Effector memory CD4-positive, alpha-beta T cell (primary cell): ENCODE data around the gene SNTG2.

Source experiments
- DNase-seq, 3 donors: peaks; one replicate each; pipeline ENCODE4 v3.0.0-alpha.2; 2020
- H3K27ac ChIP-seq: 2 replicates; pipeline ENCODE4 v1.7.0; 2013; ENCODE audit warnings: mild to moderate bottlenecking, low read length, moderate library complexity; ENCODE audit not compliant: insufficient read depth, poor library complexity, severe bottlenecking
- H3K27me3 ChIP-seq: replicated peaks from 2 replicates; pipeline ENCODE4 v1.7.0; 2013; ENCODE audit warnings: mild to moderate bottlenecking, low read length; ENCODE audit not compliant: insufficient read depth, control insufficient read depth, poor library complexity, severe bottlenecking
- H3K36me3 ChIP-seq: 2 replicates; pipeline ENCODE4 v1.7.0; 2013; ENCODE audit warnings: mild to moderate bottlenecking, low read length, moderate library complexity; ENCODE audit not compliant: control insufficient read depth, insufficient read depth
- H3K4me1 ChIP-seq: 2 replicates; pipeline ENCODE4 v1.7.0; 2013; ENCODE audit warnings: low read length, mild to moderate bottlenecking; ENCODE audit not compliant: control insufficient read depth, insufficient read depth, poor library complexity, severe bottlenecking
- H3K4me3 ChIP-seq: 2 replicates; pipeline ENCODE4 v1.7.0; 2013; ENCODE audit warnings: low read length, low read depth, mild to moderate bottlenecking; ENCODE audit not compliant: insufficient read depth, poor library complexity, severe bottlenecking
- H3K9me3 ChIP-seq: 2 replicates; pipeline ENCODE4 v1.7.0; 2013; ENCODE audit warnings: mild to moderate bottlenecking, low read length, moderate library complexity; ENCODE audit not compliant: control insufficient read depth

Gene SNTG2

DNA sequence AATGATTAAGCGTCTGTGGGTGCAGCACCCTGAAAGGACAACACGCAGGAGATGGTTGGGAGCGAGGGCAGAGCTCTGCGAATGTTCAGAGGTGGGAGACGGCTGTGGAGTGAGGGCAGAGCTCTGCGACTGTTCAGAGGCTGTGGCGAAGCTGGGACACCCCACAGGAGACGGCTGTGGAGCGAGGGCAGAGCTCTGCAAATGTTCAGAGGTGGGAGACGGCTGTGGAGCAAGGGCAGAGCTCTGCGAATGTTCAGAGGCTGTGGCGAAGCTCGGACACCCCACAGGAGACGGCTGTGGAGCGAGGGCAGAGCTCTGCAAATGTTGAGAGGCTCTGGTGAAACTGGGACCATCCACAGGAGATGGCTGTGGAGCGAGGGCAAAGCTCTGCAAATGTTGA, 40.0 kb upstream of the SNTG2 start:
- Histone ChIP-seq H3K27me3 (no peaks in the 10 kb centered on the region), H3K4me3 (no peak overlapping the region), H3K27ac (no peak overlapping the region), H3K4me1 (no peaks in the 10 kb centered on the region), H3K36me3 (no peaks in the 10 kb centered on the region), H3K9me3 (no peaks in the 10 kb centered on the region)
- no peak for DNase-seq

DNA sequence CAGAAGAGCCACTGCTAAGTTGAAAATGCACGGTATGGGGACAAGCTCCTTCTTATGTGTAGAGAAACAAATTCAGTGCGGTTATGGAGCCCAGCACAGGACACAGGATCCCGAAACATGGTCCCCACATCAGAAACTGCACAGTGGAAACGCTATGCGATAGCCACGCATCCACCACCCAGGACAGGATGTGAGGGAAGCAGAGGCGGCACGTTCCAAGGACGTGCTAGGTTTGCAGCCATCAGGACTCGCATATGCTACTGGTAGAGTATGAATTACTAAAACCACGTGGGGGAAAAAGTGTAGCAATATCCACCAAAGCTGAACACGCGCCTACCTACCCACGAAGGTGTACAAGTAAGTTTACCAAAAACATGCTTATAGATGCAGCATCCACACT, 34.7 kb upstream of the SNTG2 start:
- Histone ChIP-seq H3K9me3 (no peaks in the 10 kb centered on the region), H3K36me3 (no peaks in the 10 kb centered on the region), H3K4me3 (no peak overlapping the region), H3K27ac (no peak overlapping the region), H3K4me1 (no peaks in the 10 kb centered on the region), H3K27me3 (no peaks in the 10 kb centered on the region)
- DNase-seq, result no peak

DNA sequence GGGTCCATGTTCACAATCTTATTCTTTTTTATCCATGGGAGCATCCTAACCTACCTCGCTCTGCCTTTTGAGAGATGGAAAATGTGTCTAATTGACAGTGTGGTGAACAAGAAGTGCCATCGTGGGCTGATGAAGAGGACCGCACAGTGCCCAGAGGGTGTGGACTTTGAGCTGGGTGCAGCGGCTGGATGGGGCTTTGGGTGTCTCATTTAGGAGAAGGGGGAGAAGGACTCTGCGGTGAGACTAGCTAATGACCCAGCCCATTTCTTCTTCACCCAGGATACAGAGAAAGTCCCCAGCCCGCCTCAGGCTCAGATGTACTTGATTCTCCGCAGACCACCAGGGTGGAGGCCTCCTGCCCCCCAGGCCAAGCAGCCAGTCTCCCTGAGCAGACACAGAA, 33.7 kb upstream of the SNTG2 start:
- Histone ChIP-seq H3K36me3 (no peaks in the 10 kb centered on the region), H3K4me1 (no peaks in the 10 kb centered on the region), H3K9me3 (no peaks in the 10 kb centered on the region), H3K27ac (no peak overlapping the region), H3K4me3 (no peak overlapping the region), H3K27me3 (no peaks in the 10 kb centered on the region)
- DNase-seq, result no peak

DNA sequence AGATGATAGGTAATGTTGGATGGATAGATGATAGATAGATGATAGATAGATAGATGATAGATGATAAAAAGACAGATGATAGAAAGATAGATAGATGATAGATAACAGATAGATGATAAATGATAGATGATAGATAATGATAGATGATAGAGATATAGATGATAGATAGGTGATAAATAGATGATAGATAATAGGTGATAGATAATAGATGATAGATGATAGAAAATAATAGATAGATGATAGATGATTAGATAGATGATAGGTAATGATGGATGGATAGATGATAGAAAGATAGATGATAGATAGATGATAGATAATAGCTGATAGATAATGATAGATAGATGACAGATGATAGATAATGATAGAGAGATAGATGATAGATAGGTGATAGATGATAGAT, 31.0 kb upstream of the SNTG2 start:
- H3K9me3 ChIP-seq, result no peaks in the 10 kb centered on the region
- no peaks in the 10 kb centered on the region for H3K27me3 ChIP-seq
- H3K27ac ChIP-seq, result no peak overlapping the region
- H3K4me1 ChIP-seq, result no peaks in the 10 kb centered on the region
- DNase-seq, result no peak
- H3K36me3 ChIP-seq, result no peaks in the 10 kb centered on the region
- H3K4me3 ChIP-seq, result no peak overlapping the region

DNA sequence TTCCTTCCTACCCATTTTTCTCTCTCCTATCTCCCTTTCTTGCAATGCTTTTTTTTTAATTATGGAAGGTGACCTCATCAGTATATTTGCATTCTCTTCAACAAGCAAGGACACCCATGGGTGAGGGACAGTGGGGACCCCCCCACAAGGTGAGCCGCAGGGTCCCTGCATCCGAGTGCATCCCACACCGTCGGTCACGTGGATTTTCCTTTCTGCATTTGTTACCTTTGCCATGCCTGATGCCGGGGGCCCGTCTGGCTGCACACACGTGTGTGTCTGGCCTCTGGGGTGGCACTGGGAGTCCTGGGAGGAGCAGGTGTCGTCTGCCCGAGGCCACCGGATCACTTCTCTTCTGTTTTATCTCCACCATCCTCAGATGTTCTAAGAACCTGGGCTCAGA, 30.1 kb upstream of the SNTG2 start:
- H3K4me1 ChIP-seq, result no peaks in the 10 kb centered on the region
- no peaks in the 10 kb centered on the region for H3K9me3 ChIP-seq
- no peaks in the 10 kb centered on the region for H3K27me3 ChIP-seq
- no peak overlapping the region for H3K4me3 ChIP-seq
- H3K36me3 ChIP-seq, result no peaks in the 10 kb centered on the region
- no peak for DNase-seq
- no peak overlapping the region for H3K27ac ChIP-seq

DNA sequence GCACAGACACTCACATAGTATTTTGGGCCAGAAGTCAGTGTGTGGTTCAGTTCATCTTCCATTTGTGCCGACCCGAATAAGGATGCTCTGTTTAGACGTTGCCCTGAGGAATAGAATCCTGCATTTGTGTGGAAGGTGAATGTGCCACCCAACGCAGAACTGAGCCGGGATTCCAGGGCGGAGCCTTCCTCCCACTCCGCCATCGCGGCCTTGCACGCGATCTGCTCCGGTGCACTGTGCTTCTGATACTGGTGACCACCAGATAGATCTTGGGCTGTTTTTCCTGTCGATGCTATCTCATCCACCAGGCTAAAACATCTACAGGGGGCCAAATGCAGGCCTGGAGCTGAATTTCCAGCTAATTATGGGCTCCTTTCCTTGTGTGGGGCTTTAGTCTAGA, 29.6 kb upstream of the SNTG2 start:
- no peaks in the 10 kb centered on the region for H3K9me3 ChIP-seq
- H3K36me3 ChIP-seq, result no peaks in the 10 kb centered on the region
- DNase-seq, result no peak
- no peaks in the 10 kb centered on the region for H3K27me3 ChIP-seq
- H3K4me1 ChIP-seq, result no peaks in the 10 kb centered on the region
- no peak overlapping the region for H3K27ac ChIP-seq
- no peak overlapping the region for H3K4me3 ChIP-seq

DNA sequence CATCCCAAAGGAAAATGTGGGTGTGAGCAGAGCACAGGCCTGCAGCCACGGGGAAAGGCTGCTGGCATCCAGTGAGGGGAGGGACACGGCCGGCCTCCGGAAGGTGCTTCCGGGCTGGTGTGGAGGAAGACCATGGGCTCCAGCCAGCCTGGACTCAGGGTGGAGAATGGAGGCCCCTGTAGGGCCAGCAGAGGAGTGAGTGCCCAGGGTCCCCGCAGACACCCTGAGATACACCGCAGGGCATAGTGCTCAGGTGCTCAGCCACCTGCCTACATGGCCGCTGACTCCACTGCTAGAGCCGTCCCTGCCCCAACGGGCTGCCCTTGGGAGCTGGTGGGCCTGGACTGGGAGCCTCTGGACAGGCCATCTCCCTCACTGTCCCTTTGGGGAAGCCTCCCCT, 28.5 kb upstream of the SNTG2 start:
- H3K4me1 ChIP-seq, result no peaks in the 10 kb centered on the region

DNA sequence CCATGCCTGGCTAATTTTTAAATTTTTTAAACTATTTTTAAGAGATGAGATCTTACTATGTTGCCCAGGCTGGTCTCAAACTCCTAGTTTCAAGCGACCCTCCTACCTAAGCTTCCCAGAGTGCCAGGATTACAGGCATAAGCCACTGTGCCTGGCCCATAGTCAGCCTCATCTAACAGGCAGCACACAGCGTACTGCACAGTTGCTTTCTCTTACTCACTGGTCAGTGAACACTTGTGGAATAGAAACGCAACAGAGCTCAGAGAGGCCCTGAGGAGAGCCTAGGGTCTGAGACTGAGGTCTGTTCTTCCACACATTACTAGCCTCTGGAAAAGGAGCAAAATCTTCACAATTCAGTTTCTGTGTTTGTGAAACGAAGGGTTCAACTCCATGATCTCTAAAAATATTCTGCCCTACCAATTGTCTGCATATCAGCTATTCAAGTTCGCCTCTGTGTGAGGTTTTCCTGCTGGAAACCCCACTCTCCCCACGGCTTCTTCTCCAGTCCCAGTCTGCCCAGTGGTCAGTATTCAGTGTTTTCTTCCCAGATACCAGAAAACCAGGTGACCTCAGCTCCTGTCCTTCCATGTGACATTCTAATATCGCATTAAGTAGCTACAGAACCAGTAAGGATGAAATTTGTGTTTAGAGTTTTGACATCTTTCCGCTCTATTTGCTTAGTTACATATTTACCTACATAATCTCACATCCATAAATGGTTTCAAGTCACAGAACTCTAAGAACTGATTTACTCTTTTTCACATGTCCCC, 26.6 kb upstream of the SNTG2 start:
- no peaks in the 10 kb centered on the region for H3K36me3 ChIP-seq
- no peak overlapping the region for H3K27ac ChIP-seq
- H3K27me3 ChIP-seq, result no peaks in the 10 kb centered on the region
- no peaks in the 10 kb centered on the region for H3K9me3 ChIP-seq
- no peaks in the 10 kb centered on the region for H3K4me1 ChIP-seq
- no peak overlapping the region for H3K4me3 ChIP-seq
- DNase-seq, result no peak

More for the DNA sequence above, 28.5 kb upstream of the SNTG2 start:
- Histone ChIP-seq H3K36me3 (no peaks in the 10 kb centered on the region), H3K9me3 (no peaks in the 10 kb centered on the region), H3K4me3 (no peak overlapping the region), H3K27me3 (no peaks in the 10 kb centered on the region), H3K27ac (no peak overlapping the region)
- DNase-seq, result no peak

DNA sequence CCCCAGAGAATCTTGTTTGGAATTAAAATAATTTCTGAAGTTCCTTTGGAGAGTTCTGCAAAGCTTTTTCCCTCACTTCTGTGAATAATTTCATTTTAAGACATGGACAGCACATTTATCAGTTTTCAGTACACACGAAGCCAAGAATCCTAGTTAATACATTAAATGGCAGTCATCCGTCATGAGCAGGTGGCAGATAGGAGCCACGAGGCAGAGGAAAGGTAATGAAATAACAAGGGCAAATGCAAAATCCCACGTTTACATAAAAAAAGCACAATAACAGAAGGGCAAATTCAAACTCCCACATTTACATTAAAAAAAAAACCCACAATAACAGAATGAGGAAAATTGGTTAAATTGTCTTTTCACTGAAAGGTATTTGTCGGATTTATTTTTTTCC, 25.9 kb upstream of the SNTG2 start:
- H3K27ac ChIP-seq, result no peak overlapping the region
- H3K9me3 ChIP-seq, result no peaks in the 10 kb centered on the region
- DNase-seq, result no peak
- no peak overlapping the region for H3K4me3 ChIP-seq
- H3K27me3 ChIP-seq, result no peaks in the 10 kb centered on the region
- H3K36me3 ChIP-seq, result no peaks in the 10 kb centered on the region
- H3K4me1 ChIP-seq, result no peaks in the 10 kb centered on the region

DNA sequence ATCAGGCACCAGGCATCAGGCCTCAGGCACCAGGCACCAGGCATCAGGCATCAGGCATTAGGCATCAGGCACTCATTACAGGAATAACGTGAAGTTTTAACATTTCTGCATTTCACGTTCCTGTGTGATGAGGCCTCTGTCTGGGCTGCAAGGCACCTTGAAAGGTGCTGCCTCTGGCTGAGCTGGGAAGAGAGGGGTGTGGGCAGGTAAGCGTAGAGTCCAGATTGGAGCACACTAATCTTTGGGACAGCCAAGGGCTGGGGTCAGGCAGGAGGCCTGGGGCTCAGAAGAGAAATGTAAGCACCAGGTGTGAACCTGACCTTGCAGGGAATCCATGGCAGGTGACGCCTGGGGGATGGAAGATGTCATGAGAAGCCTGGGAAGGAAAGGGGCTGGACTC, 25.3 kb upstream of the SNTG2 start:
- H3K27ac ChIP-seq, result no peak overlapping the region
- no peak overlapping the region for H3K4me3 ChIP-seq
- H3K4me1 ChIP-seq, result no peaks in the 10 kb centered on the region
- H3K9me3 ChIP-seq, result no peaks in the 10 kb centered on the region
- no peak for DNase-seq
- no peaks in the 10 kb centered on the region for H3K36me3 ChIP-seq
- no peaks in the 10 kb centered on the region for H3K27me3 ChIP-seq
